ENCODE results near the gene ADRB2.

Gene ADRB2

GRCh38 chr5:148858106-148858505 lies 31.7 kb downstream of the ADRB2 start:
- no peak for DNase-seq (ENCODE audit: insufficient read length, low spot score)
- no peak for FAIRE-seq
- no peak for TF ChIP-seq POU2F2 (IDR thresholded peaks at IDR 0.05; ENCODE audit: low read depth, low read length)
- TF ChIP-seq SPI1 (IDR thresholded peaks at IDR 0.05; ENCODE audit: low read depth, low read length), result no peak
- TF ChIP-seq POLR2A (IDR thresholded peaks at IDR 0.05; ENCODE audit: low read depth, low read length), result no peak
- TF ChIP-seq TAF1 (IDR thresholded peaks at IDR 0.05; ENCODE audit: low read depth, low read length), result no peak
- no peak for TF ChIP-seq POLR2AphosphoS5 (IDR thresholded peaks at IDR 0.05; ENCODE audit: low read depth, low read length)
- no peak for TF ChIP-seq PAX5 (IDR thresholded peaks at IDR 0.05; ENCODE audit: insufficient read depth, low read length, severe bottlenecking)

- TF ChIP-seq SPI1 (IDR thresholded peaks at IDR 0.05; ENCODE audit: low read depth, low read length), result no peak
- no peak for TF ChIP-seq POU2F2 (IDR thresholded peaks at IDR 0.05; ENCODE audit: low read depth, low read length)
- TF ChIP-seq POLR2AphosphoS5 (IDR thresholded peaks at IDR 0.05; ENCODE audit: low read depth, low read length), result no peak
- no peak for TF ChIP-seq POLR2A (IDR thresholded peaks at IDR 0.05; ENCODE audit: low read depth, low read length)
- TF ChIP-seq TAF1 (IDR thresholded peaks at IDR 0.05; ENCODE audit: low read depth, low read length), result no peak
- no peak for TF ChIP-seq PAX5 (IDR thresholded peaks at IDR 0.05; ENCODE audit: insufficient read depth, low read length, severe bottlenecking)
- DNase-seq (ENCODE audit: insufficient read length, low spot score) (no peak), FAIRE-seq (no peak)
Observed at GRCh38 chr5:148858547-148858946, 32.1 kb downstream of the ADRB2 start.

- no peak for TF ChIP-seq TAF1 (IDR thresholded peaks at IDR 0.05; ENCODE audit: low read depth, low read length)
- TF ChIP-seq POLR2AphosphoS5 (IDR thresholded peaks at IDR 0.05; ENCODE audit: low read depth, low read length), result no peak
- TF ChIP-seq POU2F2 (IDR thresholded peaks at IDR 0.05; ENCODE audit: low read depth, low read length), result no peak
- no peak for TF ChIP-seq PAX5 (IDR thresholded peaks at IDR 0.05; ENCODE audit: insufficient read depth, low read length, severe bottlenecking)
- TF ChIP-seq SPI1 (IDR thresholded peaks at IDR 0.05; ENCODE audit: low read depth, low read length), result no peak
- no peak for TF ChIP-seq POLR2A (IDR thresholded peaks at IDR 0.05; ENCODE audit: low read depth, low read length)
- FAIRE-seq (no peak), DNase-seq (ENCODE audit: insufficient read length, low spot score) (no peak)
Observed at GRCh38 chr5:148859703-148860102, 33.3 kb downstream of the ADRB2 start.

GRCh38 chr5:148860599-148860998 lies 34.2 kb downstream of the ADRB2 start:
- TF ChIP-seq POLR2A (IDR thresholded peaks at IDR 0.05; ENCODE audit: low read depth, low read length) (no peak), SPI1 (IDR thresholded peaks at IDR 0.05; ENCODE audit: low read depth, low read length) (no peak), POLR2AphosphoS5 (IDR thresholded peaks at IDR 0.05; ENCODE audit: low read depth, low read length) (no peak), TAF1 (IDR thresholded peaks at IDR 0.05; ENCODE audit: low read depth, low read length) (no peak), PAX5 (IDR thresholded peaks at IDR 0.05; ENCODE audit: insufficient read depth, low read length, severe bottlenecking) (no peak), POU2F2 (IDR thresholded peaks at IDR 0.05; ENCODE audit: low read depth, low read length) (no peak)
- FAIRE-seq, result no peak

GRCh38 chr5:148861088-148861487 lies 34.7 kb downstream of the ADRB2 start:
- TF ChIP-seq POU2F2 (IDR thresholded peaks at IDR 0.05; ENCODE audit: low read depth, low read length), result no peak
- no peak for TF ChIP-seq POLR2AphosphoS5 (IDR thresholded peaks at IDR 0.05; ENCODE audit: low read depth, low read length)
- no peak for TF ChIP-seq PAX5 (IDR thresholded peaks at IDR 0.05; ENCODE audit: insufficient read depth, low read length, severe bottlenecking)
- TF ChIP-seq SPI1 (IDR thresholded peaks at IDR 0.05; ENCODE audit: low read depth, low read length), result no peak
- TF ChIP-seq POLR2A (IDR thresholded peaks at IDR 0.05; ENCODE audit: low read depth, low read length), result no peak
- TF ChIP-seq TAF1 (IDR thresholded peaks at IDR 0.05; ENCODE audit: low read depth, low read length), result no peak
- FAIRE-seq, result no peak
- DNase-seq (ENCODE audit: insufficient read length, low spot score), result no peak

More at GRCh38 chr5:148860599-148860998, 34.2 kb downstream of the ADRB2 start:
- DNase-seq (ENCODE audit: insufficient read length, low spot score), result no peak

GRCh38 chr5:148861696-148862095 lies 35.3 kb downstream of the ADRB2 start:
- DNase-seq (ENCODE audit: insufficient read length, low spot score) (no peak), FAIRE-seq (no peak)
- TF ChIP-seq POU2F2 (IDR thresholded peaks at IDR 0.05; ENCODE audit: low read depth, low read length) (no peak), TAF1 (IDR thresholded peaks at IDR 0.05; ENCODE audit: low read depth, low read length) (no peak), POLR2AphosphoS5 (IDR thresholded peaks at IDR 0.05; ENCODE audit: low read depth, low read length) (no peak), POLR2A (IDR thresholded peaks at IDR 0.05; ENCODE audit: low read depth, low read length) (no peak), SPI1 (IDR thresholded peaks at IDR 0.05; ENCODE audit: low read depth, low read length) (no peak), PAX5 (IDR thresholded peaks at IDR 0.05; ENCODE audit: insufficient read depth, low read length, severe bottlenecking) (no peak)

- FAIRE-seq (no peak), DNase-seq (ENCODE audit: insufficient read length, low spot score) (no peak)
- TF ChIP-seq SPI1 (IDR thresholded peaks at IDR 0.05; ENCODE audit: low read depth, low read length) (no peak), POLR2AphosphoS5 (IDR thresholded peaks at IDR 0.05; ENCODE audit: low read depth, low read length) (no peak), PAX5 (IDR thresholded peaks at IDR 0.05; ENCODE audit: insufficient read depth, low read length, severe bottlenecking) (no peak), POU2F2 (IDR thresholded peaks at IDR 0.05; ENCODE audit: low read depth, low read length) (no peak)
Observed at GRCh38 chr5:148864113-148864841, 37.9 kb downstream of the ADRB2 start.

GRCh38 chr5:148866024-148866423 lies 39.6 kb downstream of the ADRB2 start:
- no peak for TF ChIP-seq POLR2A (IDR thresholded peaks at IDR 0.05; ENCODE audit: low read depth, low read length)
- no peak for TF ChIP-seq POLR2AphosphoS5 (IDR thresholded peaks at IDR 0.05; ENCODE audit: low read depth, low read length)
- no peak for TF ChIP-seq POU2F2 (IDR thresholded peaks at IDR 0.05; ENCODE audit: low read depth, low read length)
- no peak for TF ChIP-seq SPI1 (IDR thresholded peaks at IDR 0.05; ENCODE audit: low read depth, low read length)
- TF ChIP-seq PAX5 (IDR thresholded peaks at IDR 0.05; ENCODE audit: insufficient read depth, low read length, severe bottlenecking), result no peak
- FAIRE-seq (no peak), DNase-seq (ENCODE audit: insufficient read length, low spot score) (no peak)

GRCh38 chr5:148873120-148873519 lies 46.7 kb downstream of the ADRB2 start:
- TF ChIP-seq PAX5 (IDR thresholded peaks at IDR 0.05; ENCODE audit: insufficient read depth, low read length, severe bottlenecking) (no peak), SPI1 (IDR thresholded peaks at IDR 0.05; ENCODE audit: low read depth, low read length) (no peak), POLR2AphosphoS5 (IDR thresholded peaks at IDR 0.05; ENCODE audit: low read depth, low read length) (no peak), POU2F2 (IDR thresholded peaks at IDR 0.05; ENCODE audit: low read depth, low read length) (no peak), POLR2A (IDR thresholded peaks at IDR 0.05; ENCODE audit: low read depth, low read length) (no peak), TAF1 (IDR thresholded peaks at IDR 0.05; ENCODE audit: low read depth, low read length) (no peak)
- DNase-seq (ENCODE audit: insufficient read length, low spot score) (no peak), FAIRE-seq (no peak)
